ENCODE results near the gene MED15. TPM values are rescaled to one million over a fixed set of nuclear protein-coding genes. Genes with fewer than 3 reads are reported as not detected.
"Not testable (repeated sequence)": the region's sequence is repeated elsewhere in the genome, so short reads cannot be mapped to it uniquely, and the experiment has no call there.

The MED15 gene
- total RNA-seq, 8 experiments from 2014 or later = 14.3 to 48.2 (median 22.8) TPM

- Histone ChIP-seq H3K4me1 (replicated peaks in 1 of 2) (peaks cover 26 to 28% of the 10 kb centered on the region in 2 donors), H3K4me3 (peak overlapping the region; percentile 61 to 91 (median 80)), H3K27ac (peak overlapping the region; percentile 86 to 90)
- in situ Hi-C loops (cut with MboI; ENCODE audit: low pct_unique_long_range_greater_than_20kb in 2 of 9, low sequenced_read_pairs in 9 of 9, unreplicated experiment in 9 of 9) = no loop called here
- ATAC-seq (replicated peaks in 6 of 8) = no peak
- 0 to 84% (median 36%) methylated on average over 1 to 7 of the region's 13 CpGs; no CpG with 5 or more reads in 3 of the 10 experiments for WGBS, 10 experiments
Measured at GRCh38 chr22:20506543-20507252, 712 bp upstream of the MED15 start.

- H3K27ac ChIP-seq = peak overlapping the region; percentile 86 to 90
- peak overlapping the region; percentile 61 to 91 (median 80) for H3K4me3 ChIP-seq
- in situ Hi-C loops (cut with MboI; ENCODE audit: low pct_unique_long_range_greater_than_20kb in 2 of 9, low sequenced_read_pairs in 9 of 9, unreplicated experiment in 9 of 9) = not testable (repeated sequence)
- H3K4me1 ChIP-seq (replicated peaks in 1 of 2) = peaks cover 26 to 28% of the 10 kb centered on the region in 2 donors
- 0 to 5% (median 0%) methylated on average over 2 to 10 of the region's 21 CpGs; no CpG with 5 or more reads in 2 of the 10 experiments for WGBS, 10 experiments
- ATAC-seq (replicated peaks in 6 of 8) = peak in 3 of 8 experiments; percentile 0 to 1 (median 1)
Measured at GRCh38 chr22:20508067-20508755, 801 bp downstream of the MED15 start.

- Histone ChIP-seq H3K27ac (peak overlapping the region; percentile 61 to 90), H3K4me3 (peak overlapping the region; percentile 61 to 91 (median 80)), H3K4me1 (replicated peaks in 1 of 2) (peaks cover 26 to 28% of the 10 kb centered on the region in 2 donors)
- peak in 1 of 8 experiments; percentile 0 for ATAC-seq (replicated peaks in 6 of 8)
- 0 to 65% (median 28%) methylated on average over 2 to 8 of the region's 10 CpGs; no CpG with 5 or more reads in 1 of the 10 experiments for WGBS, 10 experiments
- in situ Hi-C loops (cut with MboI; ENCODE audit: low pct_unique_long_range_greater_than_20kb in 2 of 9, low sequenced_read_pairs in 9 of 9, unreplicated experiment in 9 of 9) = no loop called here
Measured at GRCh38 chr22:20508815-20509271, 1.4 kb downstream of the MED15 start.

- Histone ChIP-seq H3K27ac (peak overlapping the region; percentile 61 to 90), H3K4me1 (replicated peaks in 1 of 2) (peaks cover 26 to 27% of the 10 kb centered on the region in 2 donors), H3K4me3 (peak overlapping the region; percentile 61 to 91 (median 80))
- 0 to 64% (median 46%) methylated on average over 2 to 5 of the region's 7 CpGs; no CpG with 5 or more reads in 5 of the 10 experiments for WGBS, 10 experiments
- in situ Hi-C loops (cut with MboI; ENCODE audit: low pct_unique_long_range_greater_than_20kb in 2 of 9, low sequenced_read_pairs in 9 of 9, unreplicated experiment in 9 of 9) = no loop called here
- peak; percentile 39 to 74 (median 66) for ATAC-seq (replicated peaks in 6 of 8)
Measured at GRCh38 chr22:20509344-20510047, 2.1 kb downstream of the MED15 start.

GRCh38 chr22:20510811-20511577, 3.6 kb downstream of the MED15 start:
- H3K4me3 ChIP-seq = no peak overlapping the region

GRCh38 chr22:20511578-20512229, 4.3 kb downstream of the MED15 start:
- Histone ChIP-seq H3K27ac (no peak overlapping the region), H3K4me3 (no peak overlapping the region), H3K4me1 (replicated peaks in 1 of 2) (peaks cover 25 to 26% of the 10 kb centered on the region in 2 donors)
- in situ Hi-C loops (cut with MboI; ENCODE audit: low pct_unique_long_range_greater_than_20kb in 2 of 9, low sequenced_read_pairs in 9 of 9, unreplicated experiment in 9 of 9) = no loop called here
- 60 to 100% (median 94%) methylated on average over 1 to 3 of the region's 4 CpGs; no CpG with 5 or more reads in 5 of the 10 experiments for WGBS, 10 experiments
- no peak for ATAC-seq (replicated peaks in 6 of 8)

More at GRCh38 chr22:20510811-20511577, 3.6 kb downstream of the MED15 start:
- Histone ChIP-seq H3K4me1 (replicated peaks in 1 of 2) (peaks cover 26% of the 10 kb centered on the region in 2 donors), H3K27ac (no peak overlapping the region)
- in situ Hi-C loops (cut with MboI; ENCODE audit: low pct_unique_long_range_greater_than_20kb in 2 of 9, low sequenced_read_pairs in 9 of 9, unreplicated experiment in 9 of 9) = no loop called here
- 56 to 100% (median 86%) methylated on average over 2 to 10 of the region's 10 CpGs for WGBS, 10 experiments
- no peak for ATAC-seq (replicated peaks in 6 of 8)

- 0 to 95% (median 83%) methylated on average over 1 to 6 of the region's 6 CpGs; no CpG with 5 or more reads in 4 of the 10 experiments for WGBS, 10 experiments
- ATAC-seq (replicated peaks in 6 of 8) = peak in 5 of 8 experiments; percentile 56 to 90 (median 80)
- H3K4me3 ChIP-seq = no peak overlapping the region
- in situ Hi-C loops (cut with MboI; ENCODE audit: low pct_unique_long_range_greater_than_20kb in 2 of 9, low sequenced_read_pairs in 9 of 9, unreplicated experiment in 9 of 9) = no loop called here
- H3K27ac ChIP-seq = peak overlapping the region in 1 of 2 donors; percentile 49
- H3K4me1 ChIP-seq (replicated peaks in 1 of 2) = peaks cover 9 to 11% of the 10 kb centered on the region in 2 donors
Measured at GRCh38 chr22:20514658-20515406, 7.4 kb downstream of the MED15 start.

- no peaks in the 10 kb centered on the region for H3K4me1 ChIP-seq (replicated peaks in 1 of 2)
- no peak overlapping the region for H3K27ac ChIP-seq
- 79 to 100% (median 82%) methylated on average over 1 to 2 of the region's 2 CpGs; no CpG with 5 or more reads in 4 of the 10 experiments for WGBS, 10 experiments
- ATAC-seq (replicated peaks in 6 of 8) = no peak
- in situ Hi-C loops (cut with MboI; ENCODE audit: low pct_unique_long_range_greater_than_20kb in 2 of 9, low sequenced_read_pairs in 9 of 9, unreplicated experiment in 9 of 9) = no loop called here
- H3K4me3 ChIP-seq = no peak overlapping the region
Measured at GRCh38 chr22:20516399-20516798, 9.0 kb downstream of the MED15 start.

GRCh38 chr22:20517422-20517821, 10.0 kb downstream of the MED15 start:
- ATAC-seq (replicated peaks in 6 of 8) = peak in 1 of 8 experiments; percentile 43
- WGBS, 10 experiments = 43% methylated on average over 1 of the region's 4 CpGs; no CpG with 5 or more reads in 9 of the 10 experiments
- in situ Hi-C loops (cut with MboI; ENCODE audit: low pct_unique_long_range_greater_than_20kb in 2 of 9, low sequenced_read_pairs in 9 of 9, unreplicated experiment in 9 of 9) = no loop called here
- H3K4me1 ChIP-seq (replicated peaks in 1 of 2) = no peaks in the 10 kb centered on the region
- H3K27ac ChIP-seq = peak overlapping the region in 1 of 2 donors; percentile 41
- no peak overlapping the region for H3K4me3 ChIP-seq

- 62 to 100% (median 94%) methylated on average over 2 to 10 of the region's 13 CpGs for WGBS, 10 experiments
- in situ Hi-C loops (cut with MboI; ENCODE audit: low pct_unique_long_range_greater_than_20kb in 2 of 9, low sequenced_read_pairs in 9 of 9, unreplicated experiment in 9 of 9) = no loop called here
- Histone ChIP-seq H3K4me3 (no peak overlapping the region), H3K4me1 (replicated peaks in 1 of 2) (no peaks in the 10 kb centered on the region), H3K27ac (no peak overlapping the region)
- no peak for ATAC-seq (replicated peaks in 6 of 8)
Measured at GRCh38 chr22:20517841-20518592, 10.6 kb downstream of the MED15 start.

GRCh38 chr22:20519558-20519957, 12.1 kb downstream of the MED15 start:
- Histone ChIP-seq H3K27ac (no peak overlapping the region), H3K4me1 (replicated peaks in 1 of 2) (no peaks in the 10 kb centered on the region), H3K4me3 (no peak overlapping the region)
- ATAC-seq (replicated peaks in 6 of 8) = no peak
- WGBS, 10 experiments = 40 to 100% (median 87%) methylated on average over 1 to 4 of the region's 4 CpGs; no CpG with 5 or more reads in 2 of the 10 experiments
- in situ Hi-C loops (cut with MboI; ENCODE audit: low pct_unique_long_range_greater_than_20kb in 2 of 9, low sequenced_read_pairs in 9 of 9, unreplicated experiment in 9 of 9) = no loop called here

All from motor neuron (in vitro differentiated cells).